Measurements from ENCODE around the gene CLECL1. TPM values are rescaled to one million over a fixed set of nuclear protein-coding genes. Genes with fewer than 3 reads are reported as not detected.
"Not testable (repeated sequence)": the region's sequence is repeated elsewhere in the genome, so short reads cannot be mapped to it uniquely, and the experiment has no call there.

CLECL1 gene
- total and polyA plus RNA-seq, 4 donors = 0.17 to 0.42 (median 0.35) TPM

GRCh38 chr12:9740106-9740750 lies 7.3 kb upstream of the CLECL1 start:
- Histone ChIP-seq H3K4me1 (ENCODE audit: control insufficient read depth in 4 of 4, insufficient read depth in 4 of 4, low read length in 3 of 4) (peaks cover 0 to 1% (median 0%) of the 10 kb centered on the region in 4 donors), H3K36me3 (ENCODE audit: control insufficient read depth in 4 of 4, insufficient read depth in 3 of 4, low read depth in 1 of 4, low read length in 3 of 4) (no peaks in the 10 kb centered on the region), H3K9ac (ENCODE audit: low read depth in 1 of 2, low read length in 2 of 2) (no peak overlapping the region), H3K4me3 (ENCODE audit: low read depth in 1 of 3, low read length in 3 of 3) (no peak overlapping the region), H3K27ac (ENCODE audit: low read depth in 1 of 2, low read length in 2 of 2) (no peak overlapping the region), H3K27me3 (ENCODE audit: control insufficient read depth in 4 of 4, insufficient read depth in 4 of 4, low read length in 3 of 4) (no peaks in the 10 kb centered on the region), H3K9me3 (ENCODE audit: control insufficient read depth in 4 of 4, low read length in 3 of 4) (no peaks in the 10 kb centered on the region)
- no peak for DNase-seq (ENCODE audit: low spot score)
- TF ChIP-seq YY1 (IDR thresholded peaks at IDR 0.05) (no peak), JUND (IDR thresholded peaks at IDR 0.05) (no peak), SP1 (IDR thresholded peaks at IDR 0.05) (no peak), FOXA2 (IDR thresholded peaks at IDR 0.05) (no peak), EGR1 (IDR thresholded peaks at IDR 0.05; ENCODE audit: low read depth in 2 of 2) (no peak), RAD21 (IDR thresholded peaks at IDR 0.05) (no peak), TAF1 (conservative IDR thresholded peaks at IDR 0.05) (no peak), HNF4G (IDR thresholded peaks at IDR 0.05) (no peak), HNF4A (conservative IDR thresholded peaks at IDR 0.05) (no peak), RXRA (IDR thresholded peaks at IDR 0.05) (no peak), REST (IDR thresholded peaks at IDR 0.05) (no peak), CTCF (IDR thresholded peaks at IDR 0.05; ENCODE audit: low read depth, low read length, missing input control) (no peak), ATF3 (IDR thresholded peaks at IDR 0.05) (no peak), NR2F2 (IDR thresholded peaks at IDR 0.05) (no peak), GABPA (IDR thresholded peaks at IDR 0.05 in 1 of 2, conservative IDR thresholded peaks at IDR 0.05 in 1 of 2) (no peak), FOXA1 (IDR thresholded peaks at IDR 0.05) (no peak), ZBTB33 (IDR thresholded peaks at IDR 0.05) (no peak)
- WGBS = 86% methylated on average over 7 of the region's 7 CpGs

- H3K4me1 ChIP-seq (ENCODE audit: control insufficient read depth in 4 of 4, insufficient read depth in 4 of 4, low read length in 3 of 4); H3K9me3 ChIP-seq (ENCODE audit: control insufficient read depth in 4 of 4, low read length in 3 of 4); H3K36me3 ChIP-seq (ENCODE audit: control insufficient read depth in 4 of 4, insufficient read depth in 3 of 4, low read depth in 1 of 4, low read length in 3 of 4); H3K27me3 ChIP-seq (ENCODE audit: control insufficient read depth in 4 of 4, insufficient read depth in 4 of 4, low read length in 3 of 4); H3K27ac ChIP-seq (ENCODE audit: low read depth in 1 of 2, low read length in 2 of 2); H3K4me3 ChIP-seq (ENCODE audit: low read depth in 1 of 3, low read length in 3 of 3); H3K9ac ChIP-seq (ENCODE audit: low read depth in 1 of 2, low read length in 2 of 2); DNase-seq (ENCODE audit: low spot score): not testable (repeated sequence)
- 77% methylated on average over 54 of the region's 54 CpGs for WGBS
These were observed 6.7 kb upstream of the CLECL1 start for GRCh38 chr12:9739404-9740105.

- not testable (repeated sequence) for H3K27me3 ChIP-seq (ENCODE audit: control insufficient read depth in 4 of 4, insufficient read depth in 4 of 4, low read length in 3 of 4); H3K9ac ChIP-seq (ENCODE audit: low read depth in 1 of 2, low read length in 2 of 2); DNase-seq (ENCODE audit: low spot score); H3K4me3 ChIP-seq (ENCODE audit: low read depth in 1 of 3, low read length in 3 of 3); H3K4me1 ChIP-seq (ENCODE audit: control insufficient read depth in 4 of 4, insufficient read depth in 4 of 4, low read length in 3 of 4); H3K36me3 ChIP-seq (ENCODE audit: control insufficient read depth in 4 of 4, insufficient read depth in 3 of 4, low read depth in 1 of 4, low read length in 3 of 4); H3K27ac ChIP-seq (ENCODE audit: low read depth in 1 of 2, low read length in 2 of 2); H3K9me3 ChIP-seq (ENCODE audit: control insufficient read depth in 4 of 4, low read length in 3 of 4)
- WGBS = 94% methylated on average over 14 of the region's 14 CpGs
These were observed 6.0 kb upstream of the CLECL1 start for GRCh38 chr12:9738905-9739304.

Measured in liver (tissue), 9 donors.